Lower lobe of right lung (tissue), 2 donors: ENCODE measurements around the gene ABRAXAS1. TPM values are rescaled to one million over a fixed set of nuclear protein-coding genes. Genes with fewer than 3 reads are reported as not detected.
A peak's percentile ranks its signal among the peaks of the same experiment; 100 is the strongest.

ENCODE experiments used
- ATAC-seq, 2 donors: fragments of 200-7000 bp; cut with Tn5 transposase; one replicate each; pipeline ENCODE4 v1.9.1; 2020 to 2022; ENCODE audit warnings: mild to moderate bottlenecking in 2 of 2, moderate library complexity in 2 of 2
- DNase-seq: peaks from one replicate; pipeline ENCODE4 v3.0.0-alpha.2; 2020
- H3K27ac ChIP-seq: fragments of 200-600 bp; one replicate; pipeline ENCODE4 v1.8.0; 2022
- H3K27me3 ChIP-seq: fragments of 200-600 bp; one replicate; pipeline ENCODE4 v1.8.0; 2022; ENCODE audit warnings: low read depth
- H3K36me3 ChIP-seq: fragments of 200-600 bp; one replicate; pipeline ENCODE4 v1.8.0; 2022; ENCODE audit warnings: mild to moderate bottlenecking
- H3K4me1 ChIP-seq: fragments of 200-600 bp; one replicate; pipeline ENCODE4 v1.8.0; 2022
- H3K4me3 ChIP-seq: fragments of 200-600 bp; one replicate; pipeline ENCODE4 v1.8.0; 2022; ENCODE audit warnings: mild to moderate bottlenecking
- H3K9me3 ChIP-seq: fragments of 200-600 bp; one replicate; pipeline ENCODE4 v1.8.0; 2022
- intact Hi-C: fragments of 100-400 bp; cut with DNase I; formaldehyde crosslinking; loops from one replicate; pipeline ENCODE4 v1.11.0; 2022
- long read RNA-seq: library from polyadenylated mRNA; unstranded; transcript quantifications from one replicate; pipeline ENCODE4 v2.0.0, GENCODE V29; 2021
- total RNA-seq: library from RNA; stranded (reverse); fragmentation: NEBNext Ultra II Directional; extraction: Animal tissue kit (Norgen Biotek cat#: 25700); gene quantifications from one replicate; pipeline ENCODE4 v1.2.1, GENCODE V29; 2021
- TF ChIP-seq, protein P1 (sequence below): fragments of 200-600 bp; IDR thresholded peaks from one replicate; pipeline ENCODE4 v1.8.0; 2022; ENCODE audit warnings: antibody characterized with exemption, mild to moderate bottlenecking
- donor health status: DM: no; HTN: yes; CAD: no; lungs with severe emphysema.

Gene ABRAXAS1
- 14.7 TPM for total RNA-seq
- long read RNA-seq, full-length matches to known transcripts: 9 of 22 reads
- long read RNA-seq, partial matches to known transcripts: 0 of 22 reads
- long read RNA-seq, other reads (novel, unspliced or antisense): 13 of 22 reads

DNA sequence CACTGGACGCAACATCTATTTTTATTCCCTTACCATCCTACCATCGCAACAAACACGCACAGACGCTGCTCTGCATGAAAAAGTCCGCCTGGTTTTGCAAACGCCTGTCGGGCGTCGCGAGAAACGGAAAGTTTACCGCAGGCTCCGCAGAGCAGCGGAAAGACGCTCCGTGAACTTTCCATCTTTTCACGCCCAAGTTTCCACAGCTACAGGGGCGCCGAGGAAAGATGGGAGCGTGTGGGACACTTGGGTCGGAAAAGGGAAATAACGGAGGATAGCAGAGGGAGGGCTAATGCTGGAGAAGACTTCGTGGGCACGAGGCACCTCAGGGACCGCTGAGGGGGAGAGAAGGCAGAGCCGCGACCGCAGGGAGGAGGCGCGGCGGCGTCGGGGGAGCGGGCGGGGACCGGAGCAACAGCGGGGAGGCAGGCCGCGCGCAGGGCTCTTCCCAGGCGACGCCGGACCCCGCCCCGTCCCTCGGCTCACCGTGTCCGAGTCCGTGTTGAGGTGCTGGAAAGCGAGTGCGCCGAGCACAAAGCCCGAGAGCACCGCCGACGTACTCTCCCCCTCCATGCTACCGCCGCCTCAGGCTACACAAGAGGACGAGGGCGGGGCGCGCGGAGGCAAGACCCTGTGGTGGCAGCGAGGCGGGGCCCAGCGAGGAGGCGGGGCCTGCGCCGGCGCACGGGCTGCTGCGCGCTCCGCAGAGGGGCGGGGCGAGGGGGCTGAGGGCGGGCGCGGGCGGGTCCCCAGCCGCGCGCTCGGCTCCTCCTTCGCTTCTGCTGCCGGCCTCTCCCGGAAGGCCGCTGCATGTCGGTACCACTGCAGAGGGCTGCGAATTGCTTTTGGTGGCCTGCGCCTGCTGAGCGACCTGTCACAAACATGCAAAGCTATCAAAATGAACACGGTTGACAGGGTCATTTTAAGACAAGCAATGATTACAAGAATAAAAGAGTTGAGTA lies at the start of gene ABRAXAS1:
ABRAXAS1 (minus strand) TSS at position 601 of the 962 bp plus-strand sequence; CDS start at position 573, 28 bp downstream.
- DNase-seq (peak; percentile 96), ATAC-seq (peak; percentile 100)
- Histone ChIP-seq H3K4me3 (peak within 1 kb of the TSS; percentile 78), H3K9me3 (no peaks in the 10 kb centered on the region), H3K36me3 (no peaks in the 10 kb centered on the region), H3K27ac (peak within 1 kb of the TSS; percentile 86), H3K27me3 (no peaks in the 10 kb centered on the region), H3K4me1 (peaks cover 7% of the 10 kb centered on the region)
- TF ChIP-seq, protein P1, sequence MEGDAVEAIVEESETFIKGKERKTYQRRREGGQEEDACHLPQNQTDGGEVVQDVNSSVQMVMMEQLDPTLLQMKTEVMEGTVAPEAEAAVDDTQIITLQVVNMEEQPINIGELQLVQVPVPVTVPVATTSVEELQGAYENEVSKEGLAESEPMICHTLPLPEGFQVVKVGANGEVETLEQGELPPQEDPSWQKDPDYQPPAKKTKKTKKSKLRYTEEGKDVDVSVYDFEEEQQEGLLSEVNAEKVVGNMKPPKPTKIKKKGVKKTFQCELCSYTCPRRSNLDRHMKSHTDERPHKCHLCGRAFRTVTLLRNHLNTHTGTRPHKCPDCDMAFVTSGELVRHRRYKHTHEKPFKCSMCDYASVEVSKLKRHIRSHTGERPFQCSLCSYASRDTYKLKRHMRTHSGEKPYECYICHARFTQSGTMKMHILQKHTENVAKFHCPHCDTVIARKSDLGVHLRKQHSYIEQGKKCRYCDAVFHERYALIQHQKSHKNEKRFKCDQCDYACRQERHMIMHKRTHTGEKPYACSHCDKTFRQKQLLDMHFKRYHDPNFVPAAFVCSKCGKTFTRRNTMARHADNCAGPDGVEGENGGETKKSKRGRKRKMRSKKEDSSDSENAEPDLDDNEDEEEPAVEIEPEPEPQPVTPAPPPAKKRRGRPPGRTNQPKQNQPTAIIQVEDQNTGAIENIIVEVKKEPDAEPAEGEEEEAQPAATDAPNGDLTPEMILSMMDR: no peak
- intact Hi-C loops: no loop called here

DNA sequence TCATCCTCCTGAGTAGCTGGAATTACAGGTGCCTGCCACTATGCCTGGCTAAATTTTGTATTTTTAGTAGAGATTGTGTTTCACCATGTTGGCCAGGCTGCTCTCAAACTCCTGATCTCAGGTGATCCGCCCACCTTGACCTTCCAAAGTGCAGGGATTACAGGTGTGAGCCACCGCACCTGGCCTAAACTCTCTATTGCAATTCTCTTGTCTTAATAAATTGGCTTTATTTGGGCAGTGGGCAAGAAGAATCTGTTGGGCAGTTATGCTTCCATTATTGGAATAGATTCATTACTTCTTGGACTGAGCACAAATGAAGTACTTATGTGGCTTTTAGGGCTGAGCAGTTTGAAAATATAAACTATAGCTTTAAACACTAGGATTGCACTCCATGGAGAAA lies 42.8 kb upstream of the ABRAXAS1 start:
- intact Hi-C loops: no loop called here
- Histone ChIP-seq H3K36me3 (no peaks in the 10 kb centered on the region), H3K27me3 (no peaks in the 10 kb centered on the region), H3K4me1 (no peaks in the 10 kb centered on the region), H3K9me3 (peaks cover 5% of the 10 kb centered on the region), H3K4me3 (no peak overlapping the region), H3K27ac (no peak overlapping the region)
- ATAC-seq (no peak), DNase-seq (no peak)
- TF ChIP-seq, protein P1: no peak

DNA sequence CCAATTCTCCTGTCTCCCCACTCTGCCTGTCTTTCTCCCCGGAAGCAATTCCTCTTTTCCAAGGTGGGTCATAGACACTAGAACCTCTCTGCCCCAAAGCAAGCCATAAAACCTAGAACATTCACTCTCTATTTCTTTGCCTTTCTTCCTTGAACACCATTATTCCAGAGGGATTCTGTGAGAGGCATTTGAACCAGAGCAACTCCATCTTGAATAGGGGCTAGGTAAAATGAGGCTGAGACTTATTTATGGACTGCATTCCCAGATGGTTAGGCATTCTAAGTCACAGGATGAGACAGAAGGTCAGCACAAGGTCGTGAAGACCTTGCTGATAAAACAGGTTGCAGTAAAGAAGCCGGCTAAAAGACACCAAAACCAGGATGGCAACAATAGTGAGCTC lies 37.3 kb upstream of the ABRAXAS1 start:
- ATAC-seq (no peak), DNase-seq (no peak)
- Histone ChIP-seq H3K9me3 (no peaks in the 10 kb centered on the region), H3K27me3 (no peaks in the 10 kb centered on the region), H3K4me1 (no peaks in the 10 kb centered on the region), H3K36me3 (no peaks in the 10 kb centered on the region), H3K27ac (no peak overlapping the region), H3K4me3 (no peak overlapping the region)
- TF ChIP-seq, protein P1: no peak
- intact Hi-C loops: no loop called here

DNA sequence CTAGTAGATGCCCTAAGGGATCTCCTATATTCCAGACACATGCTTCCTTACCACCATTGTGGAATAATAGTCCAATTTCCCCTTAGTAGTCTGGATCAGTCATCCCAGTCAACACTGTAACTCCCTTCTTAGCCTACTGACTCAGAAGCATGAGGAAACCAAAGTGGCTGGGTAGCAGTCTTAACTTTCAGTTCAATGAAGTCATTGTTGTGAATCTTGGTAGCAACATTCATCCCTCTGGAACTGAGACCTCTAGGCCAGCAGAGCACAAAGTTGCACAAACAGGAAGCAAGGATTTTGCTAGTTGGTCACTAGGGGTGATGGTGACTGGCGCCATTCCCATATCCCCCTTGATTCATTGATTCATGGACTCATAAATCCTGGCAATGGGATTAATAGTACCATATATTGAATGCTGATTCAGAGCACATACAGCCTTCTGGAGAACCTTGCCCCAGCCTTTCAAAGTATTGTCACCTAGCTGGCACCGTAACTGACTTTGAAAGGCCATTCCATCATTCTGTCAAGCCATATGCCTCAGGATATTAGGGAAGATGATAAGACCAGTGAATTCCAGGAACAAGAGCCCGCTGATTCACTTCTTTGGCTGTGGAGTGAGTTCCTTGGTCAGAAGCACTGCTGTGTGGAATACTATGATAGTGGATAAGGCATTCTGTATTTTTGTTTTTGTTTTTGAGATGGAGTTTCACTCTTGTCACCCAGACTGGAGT lies 31.3 kb upstream of the ABRAXAS1 start:
- Histone ChIP-seq H3K27ac (no peak overlapping the region), H3K36me3 (no peaks in the 10 kb centered on the region), H3K9me3 (no peaks in the 10 kb centered on the region), H3K4me1 (no peaks in the 10 kb centered on the region), H3K27me3 (no peaks in the 10 kb centered on the region), H3K4me3 (no peak overlapping the region)
- intact Hi-C loops: no loop called here
- DNase-seq (no peak), ATAC-seq (no peak)
- TF ChIP-seq, protein P1: no peak

DNA sequence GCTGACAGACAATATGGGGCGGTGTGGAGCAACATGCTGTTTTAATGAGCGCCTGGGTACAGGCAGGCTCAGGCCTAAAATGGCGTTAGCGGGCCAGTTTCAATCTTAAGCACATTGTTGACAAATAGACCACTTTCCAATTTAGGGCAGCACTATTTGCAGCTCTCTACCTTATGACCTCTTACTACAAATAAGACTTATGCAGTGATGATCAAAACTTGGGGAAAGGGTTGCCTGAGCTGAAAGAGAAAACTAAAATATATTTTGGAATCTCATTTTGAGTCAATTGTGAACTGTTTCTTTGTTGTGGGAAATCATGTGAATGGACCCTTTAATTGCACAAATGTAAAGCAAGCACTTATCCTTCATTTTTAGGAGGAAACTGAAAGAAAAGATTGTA lies 25.5 kb upstream of the ABRAXAS1 start:
- no peaks in the 10 kb centered on the region for H3K36me3 ChIP-seq
- DNase-seq: no peak
- H3K9me3 ChIP-seq: no peaks in the 10 kb centered on the region
- no peak overlapping the region for H3K4me3 ChIP-seq
- no peak for ATAC-seq
- H3K27ac ChIP-seq: no peak overlapping the region
- no peaks in the 10 kb centered on the region for H3K27me3 ChIP-seq
- intact Hi-C loops: loop anchor here (5.0 kb wide), 1 partner anchor 127 kb away; no protein-coding TSS in a partner anchor
- TF ChIP-seq, protein P1: no peak
- H3K4me1 ChIP-seq: no peaks in the 10 kb centered on the region
